Endodermal cell (in vitro differentiated cells): ENCODE data around the gene DPP6. TPM values are rescaled to one million over a fixed set of nuclear protein-coding genes. Genes with fewer than 3 reads are reported as not detected.

Experiments
- DNase-seq: peaks from one replicate; pipeline ENCODE4 v3.0.0-alpha.2; 2017
- H3K27ac ChIP-seq: 2 replicates; pipeline ENCODE4 v1.5.1; 2013; ENCODE audit warnings: mild to moderate bottlenecking, low read depth, low read length, moderate library complexity
- H3K27me3 ChIP-seq: 2 replicates; pipeline ENCODE4 v1.6.1; 2013; ENCODE audit warnings: mild to moderate bottlenecking, low read length, moderate library complexity; ENCODE audit not compliant: insufficient read depth, control insufficient read depth, poor library complexity, severe bottlenecking
- H3K36me3 ChIP-seq: 2 replicates; pipeline ENCODE4 v1.7.0; 2013; ENCODE audit warnings: mild to moderate bottlenecking, low read length, moderate library complexity; ENCODE audit not compliant: control insufficient read depth, insufficient read depth
- H3K4me1 ChIP-seq: one replicate; pipeline ENCODE4 v1.7.0; 2013; ENCODE audit warnings: low read length; ENCODE audit not compliant: control insufficient read depth, insufficient read depth
- H3K4me3 ChIP-seq: 2 replicates; pipeline ENCODE4 v1.5.1; 2013; ENCODE audit warnings: mild to moderate bottlenecking, low read length, moderate library complexity
- H3K9ac ChIP-seq: 2 replicates; pipeline ENCODE4 v1.6.1; 2013; ENCODE audit warnings: mild to moderate bottlenecking, low read length, moderate library complexity; ENCODE audit not compliant: poor library complexity, severe bottlenecking; ENCODE audit errors: extremely low read depth
- H3K9me3 ChIP-seq: 2 replicates; pipeline ENCODE4 v1.6.1; 2013; ENCODE audit warnings: mild to moderate bottlenecking, low read length, moderate library complexity; ENCODE audit not compliant: control insufficient read depth
- H3K27ac Mint-ChIP-seq: 2 replicates; pipeline ENCODE4 v1.8.0; 2020; ENCODE audit warnings: mixed read lengths
- H3K27me3 Mint-ChIP-seq: 2 replicates; pipeline ENCODE4 v1.8.0; 2021; ENCODE audit warnings: mild to moderate bottlenecking, mixed read lengths; ENCODE audit not compliant: insufficient read depth
- H3K36me3 Mint-ChIP-seq: 2 replicates; pipeline ENCODE4 v1.8.0; 2020; ENCODE audit warnings: low read depth, mixed read lengths
- H3K4me1 Mint-ChIP-seq: 2 replicates; pipeline ENCODE4 v1.8.0; 2020; ENCODE audit warnings: mixed read lengths
- H3K4me3 Mint-ChIP-seq: 2 replicates; pipeline ENCODE4 v1.8.0; 2020; ENCODE audit warnings: mild to moderate bottlenecking, moderate library complexity, mixed read lengths
- H3K9me3 Mint-ChIP-seq: 2 replicates; pipeline ENCODE4 v1.8.0; 2020; ENCODE audit warnings: mild to moderate bottlenecking, mixed read lengths
- CTCF ChIP-seq: fragments of 200-600 bp; sonication (generic); conservative IDR thresholded peaks from 2 replicates; pipeline ENCODE4 v1.5.0; 2021; ENCODE audit warnings: antibody characterized with exemption, mild to moderate bottlenecking
- WGBS, 2 experiments: methylation state at CpG; one replicate each; pipeline versions ENCODE4 v1.1.5 to v1.1.7; 2013; ENCODE audit warnings: missing lambda C conversion rate in 2 of 2, mixed read lengths in 1 of 2; ENCODE audit not compliant: insufficient coverage in 1 of 2, insufficient read length in 1 of 2; 5-methylcytosine and 5-hydroxymethylcytosine counted together
- total RNA-seq, 2 donors: library from RNA; stranded (reverse); fragmentation: NEBNext Ultra II Directional in 1 of 2; extraction: Animal tissue kit (Norgen Biotek cat#: 25700) in 1 of 2; gene quantifications; 2 replicates in 1 of 2; 3 replicates in 1 of 2; pipeline ENCODE4 v1.2.1, GENCODE V29; 2021

Gene DPP6
- total RNA-seq, 2 donors from 2014 or later: 1.7 to 3.0 TPM

- no peak overlapping the region for H3K4me3 ChIP-seq
- no peak for TF ChIP-seq CTCF
- H3K9ac ChIP-seq: no peak overlapping the region
- H3K36me3 ChIP-seq: no peaks in the 10 kb centered on the region
- WGBS, 2 experiments: 97% methylated on average over 7 of the region's 7 CpGs; no CpG with 5 or more reads in 1 of the 2 experiments
- Mint-ChIP-seq H3K36me3 (no peaks in the 10 kb centered on the region), H3K4me3 (no peak overlapping the region), H3K9me3 (peaks cover 59% of the 10 kb centered on the region), H3K4me1 (peaks cover 5% of the 10 kb centered on the region), H3K27ac (no peak overlapping the region), H3K27me3 (peaks cover 16% of the 10 kb centered on the region)
- no peak for DNase-seq
- H3K27ac ChIP-seq: no peak overlapping the region
- no peaks in the 10 kb centered on the region for H3K27me3 ChIP-seq
- H3K4me1 ChIP-seq: peaks cover 5% of the 10 kb centered on the region
- H3K9me3 ChIP-seq: peaks cover 13% of the 10 kb centered on the region
Measured at GRCh38 chr7:154906201-154906600, 854.0 kb downstream of the DPP6 start.

GRCh38 chr7:154906736-154907355 lies 854.6 kb downstream of the DPP6 start:
- no peaks in the 10 kb centered on the region for H3K36me3 Mint-ChIP-seq
- Histone ChIP-seq H3K27me3 (no peaks in the 10 kb centered on the region), H3K27ac (no peak overlapping the region), H3K9ac (no peak overlapping the region), H3K4me1 (peaks cover 5% of the 10 kb centered on the region), H3K9me3 (peaks cover 19% of the 10 kb centered on the region), H3K4me3 (no peak overlapping the region), H3K36me3 (no peaks in the 10 kb centered on the region)
- peaks cover 5% of the 10 kb centered on the region for H3K4me1 Mint-ChIP-seq
- peaks cover 65% of the 10 kb centered on the region for H3K9me3 Mint-ChIP-seq
- WGBS, 2 experiments: 94 to 95% methylated on average over 19 to 41 of the region's 41 CpGs
- no peak overlapping the region for H3K4me3 Mint-ChIP-seq
- TF ChIP-seq CTCF: no peak
- peaks cover 16% of the 10 kb centered on the region for H3K27me3 Mint-ChIP-seq
- DNase-seq: no peak
- H3K27ac Mint-ChIP-seq: no peak overlapping the region

- WGBS, 2 experiments: 91 to 92% methylated on average over 12 to 21 of the region's 21 CpGs
- H3K27me3 Mint-ChIP-seq: peaks cover 16% of the 10 kb centered on the region
- H3K4me3 Mint-ChIP-seq: no peak overlapping the region
- Histone ChIP-seq H3K27me3 (no peaks in the 10 kb centered on the region), H3K9ac (no peak overlapping the region), H3K27ac (no peak overlapping the region), H3K4me1 (peaks cover 5% of the 10 kb centered on the region), H3K4me3 (no peak overlapping the region), H3K9me3 (peaks cover 21% of the 10 kb centered on the region), H3K36me3 (no peaks in the 10 kb centered on the region)
- H3K27ac Mint-ChIP-seq: no peak overlapping the region
- H3K9me3 Mint-ChIP-seq: peaks cover 65% of the 10 kb centered on the region
- H3K36me3 Mint-ChIP-seq: no peaks in the 10 kb centered on the region
- peaks cover 3% of the 10 kb centered on the region for H3K4me1 Mint-ChIP-seq
- no peak for TF ChIP-seq CTCF
- DNase-seq: no peak
Measured at GRCh38 chr7:154907651-154908620, 855.7 kb downstream of the DPP6 start.
